ENCODE results near the gene C21orf58.
"Not testable (repeated sequence)": the region's sequence is repeated elsewhere in the genome, so short reads cannot be mapped to it uniquely, and the experiment has no call there.

C21orf58 gene

GRCh38 chr21:46323710-46324389 lies at the start of gene C21orf58, which contains the start of gene PCNT:
Gene C21orf58 (minus strand): TSS chr21:46323870. CDS start chr21:46322738, 1,132 bp downstream.
Gene PCNT (plus strand): TSS chr21:46324156. CDS start chr21:46324229, 73 bp downstream.
- Histone ChIP-seq H3K4me3 (ENCODE audit: low read length in 2 of 2) (peak within 1 kb of the TSS; percentile 85 to 91), H3K36me3 (ENCODE audit: control insufficient read depth in 2 of 2, insufficient read depth in 2 of 2, low read length in 2 of 2) (peaks cover 0 to 2% of the 10 kb centered on the region in 2 donors), H3K27me3 (ENCODE audit: control insufficient read depth in 2 of 2, insufficient read depth in 2 of 2, low read length in 2 of 2) (no peaks in the 10 kb centered on the region), H3K4me1 (ENCODE audit: control insufficient read depth in 2 of 2, insufficient read depth in 2 of 2, low read length in 2 of 2) (peaks cover 22 to 24% of the 10 kb centered on the region in 2 donors), H3K9ac (ENCODE audit: low read depth in 1 of 2, low read length in 2 of 2) (peak within 1 kb of the TSS; percentile 83 to 85), H3K27ac (ENCODE audit: low read depth in 2 of 2, low read length in 2 of 2) (peak within 1 kb of the TSS; percentile 98 to 99), H3K9me3 (ENCODE audit: control insufficient read depth in 2 of 2, low read length in 2 of 2) (no peaks in the 10 kb centered on the region)

- H3K4me3 ChIP-seq (ENCODE audit: low read length in 2 of 2); H3K4me1 ChIP-seq (ENCODE audit: control insufficient read depth in 2 of 2, insufficient read depth in 2 of 2, low read length in 2 of 2); H3K9me3 ChIP-seq (ENCODE audit: control insufficient read depth in 2 of 2, low read length in 2 of 2); H3K27me3 ChIP-seq (ENCODE audit: control insufficient read depth in 2 of 2, insufficient read depth in 2 of 2, low read length in 2 of 2); H3K9ac ChIP-seq (ENCODE audit: low read depth in 1 of 2, low read length in 2 of 2); H3K27ac ChIP-seq (ENCODE audit: low read depth in 2 of 2, low read length in 2 of 2): not testable (repeated sequence)
- peaks cover 11 to 17% of the 10 kb centered on the region in 2 donors for H3K36me3 ChIP-seq (ENCODE audit: control insufficient read depth in 2 of 2, insufficient read depth in 2 of 2, low read length in 2 of 2)
Measured at GRCh38 chr21:46372947-46373346, 49.3 kb upstream of the C21orf58 start.

GRCh38 chr21:46372014-46372485 lies 48.4 kb upstream of the C21orf58 start:
- Histone ChIP-seq H3K4me1 (ENCODE audit: control insufficient read depth in 2 of 2, insufficient read depth in 2 of 2, low read length in 2 of 2) (no peaks in the 10 kb centered on the region), H3K9ac (ENCODE audit: low read depth in 1 of 2, low read length in 2 of 2) (no peak overlapping the region), H3K27ac (ENCODE audit: low read depth in 2 of 2, low read length in 2 of 2) (no peak overlapping the region), H3K36me3 (ENCODE audit: control insufficient read depth in 2 of 2, insufficient read depth in 2 of 2, low read length in 2 of 2) (peaks cover 12 to 19% of the 10 kb centered on the region in 2 donors), H3K4me3 (ENCODE audit: low read length in 2 of 2) (no peak overlapping the region), H3K9me3 (ENCODE audit: control insufficient read depth in 2 of 2, low read length in 2 of 2) (no peaks in the 10 kb centered on the region), H3K27me3 (ENCODE audit: control insufficient read depth in 2 of 2, insufficient read depth in 2 of 2, low read length in 2 of 2) (no peaks in the 10 kb centered on the region)

- Histone ChIP-seq H3K27ac (ENCODE audit: low read depth in 2 of 2, low read length in 2 of 2) (no peak overlapping the region), H3K4me1 (ENCODE audit: control insufficient read depth in 2 of 2, insufficient read depth in 2 of 2, low read length in 2 of 2) (no peaks in the 10 kb centered on the region), H3K9me3 (ENCODE audit: control insufficient read depth in 2 of 2, low read length in 2 of 2) (no peaks in the 10 kb centered on the region), H3K9ac (ENCODE audit: low read depth in 1 of 2, low read length in 2 of 2) (no peak overlapping the region), H3K36me3 (ENCODE audit: control insufficient read depth in 2 of 2, insufficient read depth in 2 of 2, low read length in 2 of 2) (peaks cover 18 to 24% of the 10 kb centered on the region in 2 donors), H3K27me3 (ENCODE audit: control insufficient read depth in 2 of 2, insufficient read depth in 2 of 2, low read length in 2 of 2) (no peaks in the 10 kb centered on the region), H3K4me3 (ENCODE audit: low read length in 2 of 2) (no peak overlapping the region)
Measured at GRCh38 chr21:46371204-46372013, 47.7 kb upstream of the C21orf58 start.

- H3K27me3 ChIP-seq (ENCODE audit: control insufficient read depth in 2 of 2, insufficient read depth in 2 of 2, low read length in 2 of 2): no peaks in the 10 kb centered on the region
- H3K36me3 ChIP-seq (ENCODE audit: control insufficient read depth in 2 of 2, insufficient read depth in 2 of 2, low read length in 2 of 2): peaks cover 27 to 28% of the 10 kb centered on the region in 2 donors
- H3K9ac ChIP-seq (ENCODE audit: low read depth in 1 of 2, low read length in 2 of 2): no peak overlapping the region
- no peak overlapping the region for H3K4me3 ChIP-seq (ENCODE audit: low read length in 2 of 2)
- H3K9me3 ChIP-seq (ENCODE audit: control insufficient read depth in 2 of 2, low read length in 2 of 2): no peaks in the 10 kb centered on the region
- H3K4me1 ChIP-seq (ENCODE audit: control insufficient read depth in 2 of 2, insufficient read depth in 2 of 2, low read length in 2 of 2): no peaks in the 10 kb centered on the region
- no peak overlapping the region for H3K27ac ChIP-seq (ENCODE audit: low read depth in 2 of 2, low read length in 2 of 2)
Measured at GRCh38 chr21:46369520-46370235, 46.0 kb upstream of the C21orf58 start.

GRCh38 chr21:46368533-46369285 lies 45.0 kb upstream of the C21orf58 start:
- H3K27me3 ChIP-seq (ENCODE audit: control insufficient read depth in 2 of 2, insufficient read depth in 2 of 2, low read length in 2 of 2): no peaks in the 10 kb centered on the region
- H3K9ac ChIP-seq (ENCODE audit: low read depth in 1 of 2, low read length in 2 of 2): no peak overlapping the region
- no peak overlapping the region for H3K27ac ChIP-seq (ENCODE audit: low read depth in 2 of 2, low read length in 2 of 2)
- H3K4me3 ChIP-seq (ENCODE audit: low read length in 2 of 2): no peak overlapping the region
- peaks cover 26 to 36% of the 10 kb centered on the region in 2 donors for H3K36me3 ChIP-seq (ENCODE audit: control insufficient read depth in 2 of 2, insufficient read depth in 2 of 2, low read length in 2 of 2)
- no peaks in the 10 kb centered on the region for H3K9me3 ChIP-seq (ENCODE audit: control insufficient read depth in 2 of 2, low read length in 2 of 2)
- no peaks in the 10 kb centered on the region for H3K4me1 ChIP-seq (ENCODE audit: control insufficient read depth in 2 of 2, insufficient read depth in 2 of 2, low read length in 2 of 2)

- Histone ChIP-seq H3K27ac (ENCODE audit: low read depth in 2 of 2, low read length in 2 of 2) (no peak overlapping the region), H3K27me3 (ENCODE audit: control insufficient read depth in 2 of 2, insufficient read depth in 2 of 2, low read length in 2 of 2) (no peaks in the 10 kb centered on the region), H3K4me3 (ENCODE audit: low read length in 2 of 2) (no peak overlapping the region), H3K9me3 (ENCODE audit: control insufficient read depth in 2 of 2, low read length in 2 of 2) (no peaks in the 10 kb centered on the region), H3K9ac (ENCODE audit: low read depth in 1 of 2, low read length in 2 of 2) (no peak overlapping the region), H3K4me1 (ENCODE audit: control insufficient read depth in 2 of 2, insufficient read depth in 2 of 2, low read length in 2 of 2) (no peaks in the 10 kb centered on the region), H3K36me3 (ENCODE audit: control insufficient read depth in 2 of 2, insufficient read depth in 2 of 2, low read length in 2 of 2) (peaks cover 31 to 37% of the 10 kb centered on the region in 2 donors)
Measured at GRCh38 chr21:46366966-46367365, 43.3 kb upstream of the C21orf58 start.

- Histone ChIP-seq H3K27me3 (ENCODE audit: control insufficient read depth in 2 of 2, insufficient read depth in 2 of 2, low read length in 2 of 2) (no peaks in the 10 kb centered on the region), H3K27ac (ENCODE audit: low read depth in 2 of 2, low read length in 2 of 2) (no peak overlapping the region), H3K9ac (ENCODE audit: low read depth in 1 of 2, low read length in 2 of 2) (no peak overlapping the region), H3K4me1 (ENCODE audit: control insufficient read depth in 2 of 2, insufficient read depth in 2 of 2, low read length in 2 of 2) (no peaks in the 10 kb centered on the region), H3K9me3 (ENCODE audit: control insufficient read depth in 2 of 2, low read length in 2 of 2) (no peaks in the 10 kb centered on the region), H3K36me3 (ENCODE audit: control insufficient read depth in 2 of 2, insufficient read depth in 2 of 2, low read length in 2 of 2) (peaks cover 30 to 36% of the 10 kb centered on the region in 2 donors), H3K4me3 (ENCODE audit: low read length in 2 of 2) (no peak overlapping the region)
Measured at GRCh38 chr21:46366561-46366960, 42.9 kb upstream of the C21orf58 start.

- Histone ChIP-seq H3K36me3 (ENCODE audit: control insufficient read depth in 2 of 2, insufficient read depth in 2 of 2, low read length in 2 of 2) (peaks cover 34% of the 10 kb centered on the region in 2 donors), H3K27ac (ENCODE audit: low read depth in 2 of 2, low read length in 2 of 2) (no peak overlapping the region)
Measured at GRCh38 chr21:46366091-46366490, 42.4 kb upstream of the C21orf58 start.

More at GRCh38 chr21:46366091-46366490, 42.4 kb upstream of the C21orf58 start:
- no peaks in the 10 kb centered on the region for H3K4me1 ChIP-seq (ENCODE audit: control insufficient read depth in 2 of 2, insufficient read depth in 2 of 2, low read length in 2 of 2)
- no peaks in the 10 kb centered on the region for H3K27me3 ChIP-seq (ENCODE audit: control insufficient read depth in 2 of 2, insufficient read depth in 2 of 2, low read length in 2 of 2)
- no peak overlapping the region for H3K9ac ChIP-seq (ENCODE audit: low read depth in 1 of 2, low read length in 2 of 2)
- no peaks in the 10 kb centered on the region for H3K9me3 ChIP-seq (ENCODE audit: control insufficient read depth in 2 of 2, low read length in 2 of 2)
- H3K4me3 ChIP-seq (ENCODE audit: low read length in 2 of 2): no peak overlapping the region

Measured in mucosa of rectum (tissue), 2 donors.